ENCODE data around the gene RPUSD4.

DNA sequence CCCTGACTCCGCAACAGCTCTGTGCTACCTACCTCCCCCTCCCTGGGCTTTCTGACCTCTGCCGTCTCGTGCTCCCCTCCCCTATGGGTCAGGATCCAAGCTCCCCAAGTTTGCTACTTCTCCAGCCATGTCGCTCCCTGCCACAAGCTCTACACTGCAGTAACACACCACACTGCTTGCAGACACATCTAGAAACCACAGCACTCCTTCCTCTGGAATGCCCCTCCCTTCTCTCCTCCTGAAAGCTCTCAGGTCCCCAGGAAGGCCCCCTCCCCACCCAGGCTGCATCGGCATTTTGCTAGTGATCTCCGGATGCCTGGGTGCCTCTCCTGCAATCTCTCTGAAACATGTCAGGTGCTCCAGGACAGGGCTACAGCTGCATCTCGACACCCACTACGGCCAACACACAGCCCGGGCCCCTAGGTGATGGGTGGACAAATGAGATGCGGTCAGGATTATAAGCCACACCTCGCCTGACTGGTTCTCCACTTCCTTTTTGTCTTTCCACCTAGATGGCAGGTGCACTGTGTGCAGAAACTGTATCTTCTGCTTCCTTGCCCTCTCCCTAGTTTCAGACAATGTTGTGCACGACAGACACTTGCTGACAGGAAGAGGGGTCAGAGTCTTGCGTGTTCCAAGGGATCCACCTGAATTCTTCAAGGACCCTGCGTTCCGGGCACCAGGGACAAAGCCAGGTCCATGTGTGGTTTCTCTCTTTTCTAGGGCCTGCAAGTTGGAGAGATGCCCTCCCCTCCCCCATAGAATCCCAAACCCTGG is 22.9 kb downstream of the RPUSD4 start:
- TF ChIP-seq, protein P1, sequence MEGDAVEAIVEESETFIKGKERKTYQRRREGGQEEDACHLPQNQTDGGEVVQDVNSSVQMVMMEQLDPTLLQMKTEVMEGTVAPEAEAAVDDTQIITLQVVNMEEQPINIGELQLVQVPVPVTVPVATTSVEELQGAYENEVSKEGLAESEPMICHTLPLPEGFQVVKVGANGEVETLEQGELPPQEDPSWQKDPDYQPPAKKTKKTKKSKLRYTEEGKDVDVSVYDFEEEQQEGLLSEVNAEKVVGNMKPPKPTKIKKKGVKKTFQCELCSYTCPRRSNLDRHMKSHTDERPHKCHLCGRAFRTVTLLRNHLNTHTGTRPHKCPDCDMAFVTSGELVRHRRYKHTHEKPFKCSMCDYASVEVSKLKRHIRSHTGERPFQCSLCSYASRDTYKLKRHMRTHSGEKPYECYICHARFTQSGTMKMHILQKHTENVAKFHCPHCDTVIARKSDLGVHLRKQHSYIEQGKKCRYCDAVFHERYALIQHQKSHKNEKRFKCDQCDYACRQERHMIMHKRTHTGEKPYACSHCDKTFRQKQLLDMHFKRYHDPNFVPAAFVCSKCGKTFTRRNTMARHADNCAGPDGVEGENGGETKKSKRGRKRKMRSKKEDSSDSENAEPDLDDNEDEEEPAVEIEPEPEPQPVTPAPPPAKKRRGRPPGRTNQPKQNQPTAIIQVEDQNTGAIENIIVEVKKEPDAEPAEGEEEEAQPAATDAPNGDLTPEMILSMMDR (IDR thresholded peaks at IDR 0.05): no peak
- TF ChIP-seq EP300 (IDR thresholded peaks at IDR 0.05) (no peak), POLR2A (IDR thresholded peaks at IDR 0.05; ENCODE audit: low read depth) (no peak), POLR2AphosphoS5 (IDR thresholded peaks at IDR 0.05) (no peak)

Measured in esophagus muscularis mucosa (tissue), 4 donors.